WTC11 (cell line): ENCODE measurements around the gene C19orf85. TPM values are rescaled to one million over a fixed set of nuclear protein-coding genes. Genes with fewer than 3 reads are reported as not detected.

Experiments used
- ATAC-seq: fragments of 200-7000 bp; cut with Tn5 transposase; 2 replicates; pipeline ENCODE4 v1.10.0; 2021; ENCODE audit warnings: mild to moderate bottlenecking, moderate library complexity
- CTCF ChIA-PET: fragments of 300-600 bp; sonication (Branson Sonifier 250); formaldehyde crosslinking; loops from one replicate; lab custom pipeline; 2021; ENCODE audit warnings: antibody characterized with exemption; lab: Charles Lee
- POLR2A ChIA-PET: fragments of 350-600 bp; sonication (Branson Sonifier 250); formaldehyde crosslinking; loops from one replicate; lab custom pipeline; 2021; ENCODE audit warnings: antibody characterized with exemption; lab: Charles Lee
- DNase-seq: peaks from one replicate; pipeline ENCODE4 v3.0.0; 2021; ENCODE audit warnings: low spot score
- H3K27ac Mint-ChIP-seq: 2 replicates; pipeline ENCODE4 v1.8.0; 2021; ENCODE audit warnings: mixed read lengths
- H3K27me3 Mint-ChIP-seq: 2 replicates; pipeline ENCODE4 v1.8.0; 2021; ENCODE audit warnings: low read depth, mild to moderate bottlenecking, moderate library complexity, mixed read lengths
- H3K36me3 Mint-ChIP-seq: 2 replicates; pipeline ENCODE4 v1.8.0; 2021; ENCODE audit warnings: mixed read lengths
- H3K4me1 Mint-ChIP-seq: 2 replicates; pipeline ENCODE4 v1.8.0; 2022; ENCODE audit warnings: mixed read lengths
- H3K4me3 Mint-ChIP-seq: 2 replicates; pipeline ENCODE4 v1.8.0; 2021; ENCODE audit warnings: mild to moderate bottlenecking, moderate library complexity, mixed read lengths
- H3K9me3 Mint-ChIP-seq: 2 replicates; pipeline ENCODE4 v1.8.0; 2021; ENCODE audit warnings: mixed read lengths
- ATF6 ChIP-seq: sonication (generic); formaldehyde crosslinking; IDR thresholded peaks from 2 replicates; pipeline ENCODE4 v1.8.1; 2023; ENCODE audit warnings: mild to moderate bottlenecking, missing genetic modification reagents
- CREB1 ChIP-seq: sonication (generic); formaldehyde crosslinking; IDR thresholded peaks from 2 replicates; pipeline ENCODE4 v1.8.0; 2023; ENCODE audit warnings: mild to moderate bottlenecking, missing genetic modification reagents
- CTCF ChIP-seq: fragments of 200-600 bp; IDR thresholded peaks from 2 replicates; pipeline ENCODE4 v1.8.0; 2022; ENCODE audit warnings: antibody characterized with exemption
- E2F1 ChIP-seq: sonication (generic); formaldehyde crosslinking; IDR thresholded peaks from 2 replicates; pipeline ENCODE4 v1.8.0; 2022; ENCODE audit warnings: mild to moderate bottlenecking, missing genetic modification reagents
- E2F4 ChIP-seq: sonication (generic); formaldehyde crosslinking; IDR thresholded peaks from 2 replicates; pipeline ENCODE4 v1.8.1; 2022; ENCODE audit warnings: low read depth, mild to moderate bottlenecking, moderate library complexity, missing genetic modification reagents, borderline replicate concordance
- ELF4 ChIP-seq: sonication (generic); formaldehyde crosslinking; IDR thresholded peaks from 2 replicates; pipeline ENCODE4 v1.8.1; 2022; ENCODE audit warnings: low read depth, mild to moderate bottlenecking, moderate library complexity, missing genetic modification reagents
- EMX1 ChIP-seq: fragments of 250-450 bp; sonication (Bioruptor Pico); IDR thresholded peaks from 2 replicates; pipeline ENCODE4 v1.8.0; 2021; ENCODE audit warnings: mild to moderate bottlenecking
- ETV6 ChIP-seq: sonication (generic); formaldehyde crosslinking; IDR thresholded peaks from 2 replicates; pipeline ENCODE4 v1.8.1; 2022; ENCODE audit warnings: mild to moderate bottlenecking, missing genetic modification reagents
- FOXJ3 ChIP-seq: sonication (generic); formaldehyde crosslinking; IDR thresholded peaks from 2 replicates; pipeline ENCODE4 v1.9.0; 2021; ENCODE audit warnings: missing genetic modification reagents, mild to moderate bottlenecking, borderline replicate concordance
- NR1H2 ChIP-seq: sonication (generic); formaldehyde crosslinking; IDR thresholded peaks from 2 replicates; pipeline ENCODE4 v1.9.0; 2021; ENCODE audit warnings: mild to moderate bottlenecking, moderate library complexity, missing genetic modification reagents
- SMAD3 ChIP-seq: sonication (generic); formaldehyde crosslinking; IDR thresholded peaks from 2 replicates; pipeline ENCODE4 v1.8.0; 2022; ENCODE audit warnings: missing genetic modification reagents, mild to moderate bottlenecking, borderline replicate concordance
- SP1 ChIP-seq: sonication (generic); formaldehyde crosslinking; conservative IDR thresholded peaks from 2 replicates; pipeline ENCODE4 v1.8.1; 2022; ENCODE audit warnings: missing genetic modification reagents
- TP53 ChIP-seq: sonication (generic); formaldehyde crosslinking; IDR thresholded peaks from 2 replicates; pipeline ENCODE4 v1.8.1; 2023; ENCODE audit warnings: mild to moderate bottlenecking, missing genetic modification reagents
- ZNF138 ChIP-seq: sonication (generic); formaldehyde crosslinking; conservative IDR thresholded peaks from 2 replicates; pipeline ENCODE4 v1.8.1; 2022; ENCODE audit warnings: mild to moderate bottlenecking, moderate library complexity, missing genetic modification reagents
- ZNF232 ChIP-seq: sonication (generic); formaldehyde crosslinking; IDR thresholded peaks from 2 replicates; pipeline ENCODE4 v1.8.0; 2022; ENCODE audit warnings: mild to moderate bottlenecking, missing genetic modification reagents
- ZNF396 ChIP-seq: fragments of 250-450 bp; sonication (Bioruptor Pico); IDR thresholded peaks from 2 replicates; pipeline ENCODE4 v1.8.0; 2021; ENCODE audit warnings: mild to moderate bottlenecking, moderate library complexity, borderline replicate concordance
- total RNA-seq: library from RNA; stranded (reverse); gene quantifications from 3 replicates; pipeline ENCODE4 v1.2.3, GENCODE V29; 2021

C19orf85 gene
- total RNA-seq, 1 experiment from 2014 or later: 2.2 TPM

- peaks cover 3% of the 10 kb centered on the region for H3K27me3 Mint-ChIP-seq
- TF ChIP-seq EMX1 (CRISPR knock-in tag) (no peak), ELF4 (no peak), ATF6 (CRISPR knock-in tag) (no peak), ZNF138 (CRISPR knock-in tag) (no peak), E2F1 (CRISPR knock-in tag) (no peak), NR1H2 (CRISPR knock-in tag) (no peak), CTCF (no peak), ZNF232 (CRISPR knock-in tag) (no peak), E2F4 (CRISPR knock-in tag) (no peak)
- TF ChIP-seq, all 79 proteins: peak for 0
- Mint-ChIP-seq H3K9me3 (no peaks in the 10 kb centered on the region), H3K27ac (no peak overlapping the region), H3K4me3 (no peak overlapping the region), H3K36me3 (no peaks in the 10 kb centered on the region), H3K4me1 (peaks cover 14% of the 10 kb centered on the region)
- ChIA-PET POLR2A (interaction anchor here (0.6 kb wide), 1 partner anchor 57 kb away, joined by 13 read pairs; no protein-coding TSS in a partner anchor), CTCF (interaction anchor here (1.4 to 13.5 kb wide), 2 partner anchors 13 to 24 kb away, joined by 4 to 96 read pairs; no protein-coding TSS in a partner anchor)
- ATAC-seq: no peak
- DNase-seq: no peak
Measured at GRCh38 chr19:55491546-55492360, 27.2 kb upstream of the C19orf85 start.

- ATAC-seq: no peak
- CTCF ChIA-PET: interaction anchor here (0.6 to 13.5 kb wide), 4 partner anchors 14 to 318 kb away, joined by 3 to 96 read pairs (median 3); no protein-coding TSS in a partner anchor
Measured at GRCh38 chr19:55490478-55491432, 26.2 kb upstream of the C19orf85 start.

More at GRCh38 chr19:55490478-55491432, 26.2 kb upstream of the C19orf85 start:
- no peaks in the 10 kb centered on the region for H3K9me3 Mint-ChIP-seq
- no peak overlapping the region for H3K4me3 Mint-ChIP-seq
- no peak overlapping the region for H3K27ac Mint-ChIP-seq
- POLR2A ChIA-PET: no interaction called here
- peaks cover 18% of the 10 kb centered on the region for H3K4me1 Mint-ChIP-seq
- TF ChIP-seq SMAD3 (CRISPR knock-in tag) (no peak), E2F4 (CRISPR knock-in tag) (no peak), ZNF396 (CRISPR knock-in tag) (no peak), CREB1 (CRISPR knock-in tag) (no peak), ETV6 (CRISPR knock-in tag) (no peak), FOXJ3 (CRISPR knock-in tag) (no peak), SP1 (CRISPR knock-in tag) (no peak), TP53 (CRISPR knock-in tag) (no peak)
- no peaks in the 10 kb centered on the region for H3K36me3 Mint-ChIP-seq
- peaks cover 3% of the 10 kb centered on the region for H3K27me3 Mint-ChIP-seq
- DNase-seq: no peak
